PC-9 (cell line): ENCODE results near the gene SEMA6A. TPM values are rescaled to one million over a fixed set of nuclear protein-coding genes. Genes with fewer than 3 reads are reported as not detected.

Experiments
- BruUV-seq: library from RNA; stranded (reverse); fragments of 400-500 nt; replicated peaks from 2 replicates; lab custom pipeline; 2021; lab: Mats Ljungman, UMichigan
- CTCF ChIA-PET: fragments of 300-600 bp; sonication (Branson Sonifier 250); formaldehyde crosslinking; loops from one replicate; lab custom pipeline; 2022; ENCODE audit warnings: antibody characterized with exemption; lab: Charles Lee
- POLR2A ChIA-PET: fragments of 300-600 bp; sonication (Branson Sonifier 250); formaldehyde crosslinking; loops from one replicate; lab custom pipeline; 2022; ENCODE audit warnings: antibody characterized with exemption; ENCODE audit not compliant: unreplicated experiment; lab: Charles Lee
- DNase-seq, 2 experiments: peaks; one replicate each; pipeline versions ENCODE4 v3.0.0 to v3.0.0-alpha.2; 2015 to 2022; ENCODE audit warnings: mixed read lengths in 1 of 2
- H2AFZ ChIP-seq: fragments of 200-600 bp; sonication (generic); 2 replicates; pipeline ENCODE4 v1.8.1; 2017; ENCODE audit warnings: antibody characterized with exemption
- H3F3A ChIP-seq: fragments of 200-600 bp; sonication (generic); 2 replicates; pipeline ENCODE4 v1.8.1; 2017; ENCODE audit warnings: antibody characterized with exemption, mild to moderate bottlenecking, low read depth; ENCODE audit not compliant: insufficient read depth
- H3K27ac ChIP-seq: fragments of 200-600 bp; sonication (generic); 2 replicates; pipeline ENCODE4 v1.6.1; 2016; ENCODE audit warnings: mixed run types
- H3K27me3 ChIP-seq: fragments of 200-600 bp; sonication (generic); 2 replicates; pipeline ENCODE4 v1.6.1; 2016; ENCODE audit warnings: low read depth, mixed run types; ENCODE audit not compliant: insufficient read depth
- H3K36me3 ChIP-seq: fragments of 200-600 bp; sonication (generic); 2 replicates; pipeline ENCODE4 v1.6.1; 2016; ENCODE audit warnings: low read depth, mixed run types
- H3K4me1 ChIP-seq: fragments of 200-600 bp; sonication (generic); replicated peaks from 2 replicates; pipeline ENCODE4 v1.6.1; 2016; ENCODE audit warnings: mixed run types; ENCODE audit not compliant: insufficient read depth
- H3K4me2 ChIP-seq: fragments of 200-600 bp; sonication (generic); 2 replicates; pipeline ENCODE4 v1.6.1; 2017; ENCODE audit warnings: mixed run types
- H3K4me3 ChIP-seq: fragments of 200-600 bp; sonication (generic); 2 replicates; pipeline ENCODE4 v1.6.1; 2016; ENCODE audit warnings: mixed run types
- H3K79me2 ChIP-seq: fragments of 200-600 bp; sonication (generic); 2 replicates; pipeline ENCODE4 v1.6.1; 2017; ENCODE audit warnings: low read depth, mixed run types
- H3K9me2 ChIP-seq: fragments of 200-600 bp; sonication (generic); 2 replicates; pipeline ENCODE4 v1.8.1; 2017; ENCODE audit warnings: mild to moderate bottlenecking; ENCODE audit not compliant: insufficient read depth
- H3K9me3 ChIP-seq: fragments of 200-600 bp; sonication (generic); 2 replicates; pipeline ENCODE4 v1.8.1; 2016; ENCODE audit warnings: low read depth; ENCODE audit not compliant: insufficient read depth
- H4K20me1 ChIP-seq: fragments of 200-600 bp; sonication (generic); 2 replicates; pipeline ENCODE4 v1.8.1; 2017; ENCODE audit not compliant: insufficient read depth
- CTCF ChIP-seq: fragments of 200-600 bp; sonication (generic); conservative IDR thresholded peaks from 2 replicates; pipeline ENCODE4 v1.6.1; 2017; ENCODE audit warnings: mixed run types, antibody characterized with exemption, mild to moderate bottlenecking, moderate library complexity
- EZH2 ChIP-seq: fragments of 200-600 bp; sonication (generic); IDR thresholded peaks from 2 replicates; pipeline ENCODE4 v1.8.0; 2017; ENCODE audit warnings: antibody characterized with exemption, low read depth
- intact Hi-C: fragments of 100-400 bp; cut with micrococcal nuclease; formaldehyde crosslinking; loops from one replicate; pipeline ENCODE4 v1.10.0; 2022; ENCODE audit not compliant: unreplicated experiment
- total RNA-seq: library from RNA; stranded (reverse); gene quantifications from 2 replicates; pipeline ENCODE4 v1.2.3, GENCODE V29; 2021

Gene SEMA6A
- total RNA-seq, 1 experiment from 2014 or later = not detected

- ChIA-PET CTCF (no interaction called here), POLR2A (no interaction called here)
- Histone ChIP-seq H3K9me3 (no peaks in the 10 kb centered on the region), H3F3A (no peaks in the 10 kb centered on the region), H3K9me2 (no peaks in the 10 kb centered on the region), H3K79me2 (no peaks in the 10 kb centered on the region), H3K27ac (no peak overlapping the region), H3K36me3 (no peaks in the 10 kb centered on the region), H4K20me1 (no peaks in the 10 kb centered on the region), H3K4me1 (no peaks in the 10 kb centered on the region), H2AFZ (no peak overlapping the region), H3K4me3 (no peak overlapping the region), H3K4me2 (no peak overlapping the region), H3K27me3 (no peaks in the 10 kb centered on the region)
- intact Hi-C loops = no loop called here
- TF ChIP-seq EZH2 (no peak), CTCF (no peak)
- DNase-seq = no peak
- no TSS peak for BruUV-seq
Observed at GRCh38 chr5:116569999-116570398, 4.6 kb downstream of the SEMA6A start.

GRCh38 chr5:116567106-116567505, 7.5 kb downstream of the SEMA6A start:
- TF ChIP-seq CTCF (no peak), EZH2 (no peak)
- no TSS peak for BruUV-seq
- intact Hi-C loops = no loop called here

GRCh38 chr5:116566251-116566650, 8.4 kb downstream of the SEMA6A start:
- intact Hi-C loops = no loop called here

More at GRCh38 chr5:116567106-116567505, 7.5 kb downstream of the SEMA6A start:
- Histone ChIP-seq H4K20me1 (no peaks in the 10 kb centered on the region), H3K4me2 (no peak overlapping the region), H3K79me2 (no peaks in the 10 kb centered on the region), H3F3A (no peaks in the 10 kb centered on the region), H3K27me3 (peaks cover 13% of the 10 kb centered on the region; the same call in 1 of the 2 replicates), H3K4me3 (no peak overlapping the region), H3K27ac (no peak overlapping the region), H3K36me3 (no peaks in the 10 kb centered on the region), H3K9me2 (no peaks in the 10 kb centered on the region), H2AFZ (no peak overlapping the region), H3K9me3 (no peaks in the 10 kb centered on the region), H3K4me1 (no peaks in the 10 kb centered on the region)
- ChIA-PET CTCF (no interaction called here), POLR2A (no interaction called here)
- no peak for DNase-seq

More at GRCh38 chr5:116566251-116566650, 8.4 kb downstream of the SEMA6A start:
- Histone ChIP-seq H3K27me3 (peaks cover 13% of the 10 kb centered on the region; the same call in 1 of the 2 replicates), H3K4me3 (no peak overlapping the region), H3K27ac (no peak overlapping the region), H3K9me3 (no peaks in the 10 kb centered on the region), H3K79me2 (no peaks in the 10 kb centered on the region), H3K9me2 (no peaks in the 10 kb centered on the region), H4K20me1 (no peaks in the 10 kb centered on the region), H3K36me3 (no peaks in the 10 kb centered on the region), H2AFZ (no peak overlapping the region), H3K4me1 (no peaks in the 10 kb centered on the region), H3K4me2 (no peak overlapping the region), H3F3A (no peaks in the 10 kb centered on the region)
- DNase-seq = no peak
- BruUV-seq = no TSS peak
- POLR2A ChIA-PET = no interaction called here
- CTCF ChIA-PET = no interaction called here
- TF ChIP-seq EZH2 (no peak), CTCF (no peak)
